Breast epithelium (tissue), 4 donors: Measurements from ENCODE around the gene ZNF143. TPM values are rescaled to one million over a fixed set of nuclear protein-coding genes. Genes with fewer than 3 reads are reported as not detected.
"Not testable (repeated sequence)": the region's sequence is repeated elsewhere in the genome, so short reads cannot be mapped to it uniquely, and the experiment has no call there.

Experiments
- DNase-seq, 2 donors: peaks; one replicate each; pipeline ENCODE4 v3.0.0-alpha.2; 2019; ENCODE audit warnings: low spot score in 2 of 2
- H3K27ac ChIP-seq, 2 donors: fragments of 200-600 bp; sonication (generic) in 1 of 2; one replicate each; pipeline ENCODE4 v1.5.1; 2016 to 2019; ENCODE audit warnings: mild to moderate bottlenecking in 1 of 2
- H3K27me3 ChIP-seq, 2 donors: fragments of 200-600 bp; sonication (generic) in 1 of 2; one replicate each; pipeline versions ENCODE4 v1.5.1 to v1.6.0; 2017 to 2019; ENCODE audit warnings: control low read depth in 1 of 2, mild to moderate bottlenecking in 1 of 2
- H3K36me3 ChIP-seq: fragments of 200-600 bp; one replicate; pipeline ENCODE4 v1.5.1; 2019
- H3K4me1 ChIP-seq, 2 donors: fragments of 200-600 bp; sonication (generic); one replicate each; pipeline ENCODE4 v1.5.1; 2016 to 2019; ENCODE audit warnings: control low read depth in 1 of 2
- H3K4me3 ChIP-seq, 3 donors: fragments of 200-600 bp; sonication (generic); 1 replicate in 2 of 3; 2 replicates in 1 of 3; pipeline ENCODE4 v1.5.1; 2016 to 2019; ENCODE audit warnings: mild to moderate bottlenecking in 3 of 3, moderate library complexity in 2 of 3
- H3K9me3 ChIP-seq, 2 donors: fragments of 200-600 bp; sonication (generic) in 1 of 2; one replicate each; pipeline ENCODE4 v1.5.1; 2016 to 2019; ENCODE audit warnings: control low read depth in 1 of 2
- CTCF ChIP-seq, 3 donors: fragments of 450-650 bp; IDR thresholded peaks; one replicate each; pipeline ENCODE4 v1.5.1; 2016 to 2017; ENCODE audit warnings: antibody characterized with exemption in 3 of 3, mild to moderate bottlenecking in 3 of 3, moderate library complexity in 3 of 3
- POLR2A ChIP-seq: fragments of 450-650 bp; IDR thresholded peaks from one replicate; pipeline ENCODE4 v1.6.1; 2016; ENCODE audit warnings: antibody characterized with exemption, mild to moderate bottlenecking, moderate library complexity
- POLR2AphosphoS5 ChIP-seq, 3 donors: sonication (generic); formaldehyde crosslinking; IDR thresholded peaks; one replicate each; pipeline ENCODE4 v1.6.1; 2017; ENCODE audit warnings: antibody characterized with exemption in 3 of 3
- intact Hi-C: fragments of 100-400 bp; cut with DNase I; formaldehyde crosslinking; loops from one replicate; pipeline ENCODE4 v1.15.1; 2023; ENCODE audit warnings: low total_unique reads
- total RNA-seq, 3 donors: library from RNA; depleted of rRNA; stranded (reverse); fragments of >200 nt; gene quantifications; one replicate each; pipeline ENCODE4 v1.1.0, GENCODE V29; 2016

The ZNF143 gene
- total RNA-seq, 3 donors from 2014 or later = 21.1 to 41.3 (median 39.2) TPM

GRCh38 chr11:9533058-9533457, 72.2 kb downstream of the ZNF143 start:
- DNase-seq = no peak
- intact Hi-C loops = no loop called here
- Histone ChIP-seq H3K4me3 (no peak overlapping the region), H3K27ac (peak overlapping the region in 1 of 2 donors; percentile 52), H3K27me3 (no peaks in the 10 kb centered on the region), H3K9me3 (no peaks in the 10 kb centered on the region), H3K36me3 (no peaks in the 10 kb centered on the region), H3K4me1 (no peaks in the 10 kb centered on the region)
- TF ChIP-seq POLR2A (no peak), POLR2AphosphoS5 (IDR thresholded peaks at IDR 0.05) (no peak), CTCF (IDR thresholded peaks at IDR 0.05) (no peak)

- Histone ChIP-seq H3K27ac (peak overlapping the region in 1 of 2 donors; percentile 84), H3K27me3 (no peaks in the 10 kb centered on the region), H3K4me1 (no peaks in the 10 kb centered on the region), H3K4me3 (no peak overlapping the region), H3K9me3 (no peaks in the 10 kb centered on the region), H3K36me3 (no peaks in the 10 kb centered on the region)
- intact Hi-C loops = no loop called here
- no peak for DNase-seq
- TF ChIP-seq POLR2A (no peak), POLR2AphosphoS5 (IDR thresholded peaks at IDR 0.05) (no peak), CTCF (IDR thresholded peaks at IDR 0.05) (no peak)
Observed at GRCh38 chr11:9533736-9534473, 73.1 kb downstream of the ZNF143 start.

GRCh38 chr11:9535189-9535781, 74.5 kb downstream of the ZNF143 start:
- H3K36me3 ChIP-seq = no peaks in the 10 kb centered on the region
- no peaks in the 10 kb centered on the region for H3K4me1 ChIP-seq
- DNase-seq = peak; percentile 78 to 93
- H3K27ac ChIP-seq = peak overlapping the region; percentile 84 to 91
- intact Hi-C loops = no loop called here
- TF ChIP-seq POLR2AphosphoS5 (IDR thresholded peaks at IDR 0.05) (peak; percentile 80 to 89 (median 88)), POLR2A (no peak), CTCF (IDR thresholded peaks at IDR 0.05) (peak; percentile 67 to 90 (median 73))
- no peak overlapping the region for H3K4me3 ChIP-seq
- no peaks in the 10 kb centered on the region for H3K9me3 ChIP-seq
- no peaks in the 10 kb centered on the region for H3K27me3 ChIP-seq

GRCh38 chr11:9538548-9538947, 77.7 kb downstream of the ZNF143 start:
- Histone ChIP-seq H3K27ac (no peak overlapping the region), H3K36me3 (no peaks in the 10 kb centered on the region), H3K4me3 (no peak overlapping the region), H3K9me3 (no peaks in the 10 kb centered on the region), H3K4me1 (no peaks in the 10 kb centered on the region), H3K27me3 (no peaks in the 10 kb centered on the region)
- no peak for DNase-seq
- intact Hi-C loops = no loop called here
- TF ChIP-seq POLR2AphosphoS5 (IDR thresholded peaks at IDR 0.05) (no peak), POLR2A (no peak), CTCF (IDR thresholded peaks at IDR 0.05) (no peak)

GRCh38 chr11:9549216-9549615, 88.4 kb downstream of the ZNF143 start:
- H3K4me1 ChIP-seq, DNase-seq, H3K27me3 ChIP-seq, H3K9me3 ChIP-seq, intact Hi-C loops, H3K36me3 ChIP-seq, H3K27ac ChIP-seq, H3K4me3 ChIP-seq: not testable (repeated sequence)
